ENCODE results near the gene SLC22A15.

DNA sequence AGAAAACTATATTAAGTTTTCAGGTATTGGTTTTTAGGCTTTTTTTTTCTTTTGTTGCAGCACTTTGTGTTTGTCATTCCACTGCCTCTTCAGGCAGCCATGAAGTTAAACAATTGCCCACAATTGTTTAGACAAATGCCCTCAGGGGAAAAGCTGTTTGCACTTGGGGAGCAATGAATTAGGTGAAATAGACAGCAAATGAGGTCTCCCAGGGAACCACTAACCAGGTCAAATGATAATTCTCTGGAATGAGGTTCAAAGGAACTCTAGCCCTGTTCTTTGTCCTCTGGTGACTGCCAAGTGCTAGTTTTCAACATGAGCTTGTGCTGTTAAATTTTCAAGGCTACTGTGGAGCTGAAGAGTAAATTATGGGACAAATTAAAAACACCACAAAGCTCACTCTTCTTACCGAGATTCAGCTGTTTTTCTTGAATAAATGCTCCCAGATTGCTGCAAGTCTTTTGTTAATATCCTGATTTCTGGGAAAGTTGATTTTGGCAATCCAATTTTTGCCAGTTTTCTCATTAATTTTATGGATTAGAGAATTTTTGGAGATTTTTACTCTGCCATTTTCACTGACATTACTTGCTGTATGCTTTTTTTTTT, 119.8 kb downstream of the SLC22A15 start:
- TF ChIP-seq CTCF (optimal IDR thresholded peaks at IDR 0.05 in 1 of 3, IDR thresholded peaks at IDR 0.05 in 1 of 3, conservative IDR thresholded peaks at IDR 0.05 in 1 of 3; ENCODE audit: extremely low read depth in 1 of 3, insufficient read depth in 2 of 3, low read length in 3 of 3) (no peak), EZH2 (IDR thresholded peaks at IDR 0.05; ENCODE audit: low read length) (no peak)

Data from keratinocyte (primary cell).